Dermis blood vessel endothelial cell (primary cell): ENCODE measurements around the gene NEAT1. TPM values are rescaled to one million over a fixed set of nuclear protein-coding genes. Genes with fewer than 3 reads are reported as not detected.
A peak's percentile ranks its signal among the peaks of the same experiment; 100 is the strongest.

Source experiments
- DNase-seq: peaks from one replicate; pipeline ENCODE4 v3.0.0; 2010
- total RNA-seq: library from RNA; depleted of rRNA; stranded (reverse); fragments of >200 nt; gene quantifications from 2 replicates; pipeline ENCODE4 v1.2.3, GENCODE V29; 2014

The NEAT1 gene
- 50.4 and 189 TPM in 2 replicates for total RNA-seq

DNA sequence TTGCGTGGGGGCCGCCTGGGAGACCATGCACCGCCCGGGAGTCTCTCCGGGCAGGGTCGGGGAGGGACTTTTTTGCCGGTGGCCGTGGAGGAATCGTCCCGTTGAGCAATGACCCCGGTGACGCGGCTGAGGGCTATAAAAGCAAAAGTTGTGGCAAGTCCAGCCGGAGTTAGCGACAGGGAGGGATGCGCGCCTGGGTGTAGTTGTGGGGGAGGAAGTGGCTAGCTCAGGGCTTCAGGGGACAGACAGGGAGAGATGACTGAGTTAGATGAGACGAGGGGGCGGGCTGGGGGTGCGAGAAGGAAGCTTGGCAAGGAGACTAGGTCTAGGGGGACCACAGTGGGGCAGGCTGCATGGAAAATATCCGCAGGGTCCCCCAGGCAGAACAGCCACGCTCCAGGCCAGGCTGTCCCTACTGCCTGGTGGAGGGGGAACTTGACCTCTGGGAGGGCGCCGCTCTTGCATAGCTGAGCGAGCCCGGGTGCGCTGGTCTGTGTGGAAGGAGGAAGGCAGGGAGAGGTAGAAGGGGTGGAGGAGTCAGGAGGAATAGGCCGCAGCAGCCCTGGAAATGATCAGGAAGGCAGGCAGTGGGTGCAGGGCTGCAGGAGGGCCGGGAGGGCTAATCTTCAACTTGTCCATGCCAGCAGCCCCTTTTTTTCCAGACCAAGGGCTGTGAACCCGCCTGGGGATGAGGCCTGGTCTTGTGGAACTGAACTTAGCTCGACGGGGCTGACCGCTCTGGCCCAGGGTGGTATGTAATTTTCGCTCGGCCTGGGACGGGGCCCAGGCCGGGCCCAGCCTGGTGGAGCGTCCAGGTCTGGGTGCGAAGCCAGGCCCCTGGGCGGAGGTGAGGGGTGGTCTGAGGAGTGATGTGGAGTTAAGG, at the start of gene NEAT1:
Gene NEAT1, plus strand, starts transcription at position 166 of the 883 bp plus-strand sequence.
- peak; percentile 96 for DNase-seq

DNA sequence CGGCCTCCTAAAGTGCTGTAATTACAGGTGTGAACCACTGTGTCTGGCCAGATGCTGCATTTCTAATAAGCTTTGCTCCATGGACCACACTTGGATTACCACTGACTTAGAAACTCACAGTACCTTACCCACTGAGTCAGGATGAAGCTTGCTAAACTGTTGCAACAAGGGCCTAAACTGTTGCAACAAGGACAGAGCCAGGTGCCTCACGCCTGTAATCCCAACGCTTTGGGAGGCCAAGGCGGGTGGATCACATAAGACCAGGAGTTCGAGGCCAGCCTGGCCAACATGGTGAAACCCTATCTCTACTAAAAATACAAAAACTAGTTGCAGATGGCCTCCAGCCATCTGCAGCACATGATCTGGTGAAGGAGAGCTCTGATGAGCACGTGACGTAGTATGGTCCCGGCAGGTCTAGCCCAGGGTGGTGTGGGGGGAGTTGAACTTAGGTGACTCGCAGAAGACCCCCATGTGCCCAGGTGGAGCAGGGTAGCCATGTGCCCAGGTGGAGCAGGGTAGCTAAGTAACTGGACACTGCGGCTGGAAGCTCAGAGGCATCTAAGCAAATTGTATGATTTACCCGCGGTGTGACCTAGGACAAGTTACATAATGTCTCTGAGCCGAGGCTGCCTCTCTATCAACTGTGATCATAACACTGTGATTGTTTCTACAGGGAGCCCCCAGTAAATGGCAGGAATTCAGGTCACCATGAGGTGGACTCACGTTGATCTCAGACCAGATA, 48.6 kb upstream of the NEAT1 start:
- DNase-seq, result no peak

DNA sequence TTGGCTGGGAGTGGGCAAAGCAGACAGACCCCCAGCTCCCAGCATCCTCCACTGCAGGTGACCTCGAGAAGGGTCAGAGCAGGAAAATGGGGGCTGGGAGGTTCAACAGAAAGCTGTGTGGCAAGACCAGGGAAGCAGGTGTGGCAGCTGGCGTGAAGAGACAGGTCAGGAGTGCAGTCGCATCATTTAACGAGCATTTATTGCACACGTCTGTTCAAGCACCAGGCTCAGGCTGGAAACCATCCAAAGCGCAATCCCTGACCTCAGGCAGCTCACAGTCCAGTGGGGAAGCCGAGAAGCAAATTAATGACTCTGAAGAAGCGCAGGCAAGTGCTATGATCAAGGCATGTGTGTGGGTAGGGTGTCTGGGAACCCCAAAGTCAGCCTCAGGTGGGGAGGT, 47.6 kb upstream of the NEAT1 start:
- DNase-seq, result no peak

DNA sequence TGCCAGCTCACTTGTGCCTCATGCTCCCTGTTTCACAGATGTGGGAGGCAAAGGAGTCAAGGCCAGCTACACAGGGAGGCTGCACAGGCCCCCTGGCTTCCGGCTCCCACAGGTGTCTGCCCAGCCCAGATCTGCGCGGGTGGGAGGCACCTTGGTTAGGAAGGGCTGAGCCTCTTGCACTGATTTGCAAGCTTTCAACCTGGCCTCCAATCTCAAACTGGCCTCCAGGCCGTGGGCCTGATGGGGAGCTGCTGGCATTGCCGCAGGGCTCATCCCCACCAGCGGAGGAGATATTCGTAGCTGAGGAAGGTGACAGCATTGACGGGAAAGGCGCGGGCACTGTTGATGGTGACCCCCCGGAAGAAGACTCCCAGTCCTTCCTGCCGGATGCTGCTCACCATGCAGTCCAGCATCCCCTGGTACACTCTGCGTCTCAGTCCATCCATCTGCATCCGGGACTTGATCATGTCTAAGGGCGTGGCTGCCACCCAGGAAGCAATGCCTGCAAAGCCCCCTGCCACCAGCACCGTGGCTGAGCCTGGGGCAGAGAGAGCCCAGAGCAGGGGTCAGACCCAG, 46.4 kb upstream of the NEAT1 start:
- no peak for DNase-seq

DNA sequence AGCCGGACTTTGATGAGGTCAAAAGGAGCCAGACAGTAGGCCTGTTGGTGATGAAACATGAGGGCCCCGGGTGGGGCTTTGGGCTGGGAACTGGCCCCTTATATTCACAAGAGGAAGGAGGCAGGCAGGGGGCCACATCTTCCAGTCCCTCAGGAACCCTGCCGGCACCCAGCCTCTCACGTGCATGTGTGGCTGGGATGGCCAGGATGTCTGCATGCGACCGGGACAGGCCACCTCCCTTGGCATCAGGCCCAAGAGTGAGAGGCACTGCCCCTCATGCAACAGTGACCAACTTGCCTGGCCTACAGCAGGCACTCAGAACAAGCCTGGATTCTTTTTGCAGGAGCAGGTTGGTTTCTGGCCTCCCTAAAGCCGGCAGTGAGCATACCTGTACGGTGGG, 45.6 kb upstream of the NEAT1 start:
- DNase-seq, result no peak

DNA sequence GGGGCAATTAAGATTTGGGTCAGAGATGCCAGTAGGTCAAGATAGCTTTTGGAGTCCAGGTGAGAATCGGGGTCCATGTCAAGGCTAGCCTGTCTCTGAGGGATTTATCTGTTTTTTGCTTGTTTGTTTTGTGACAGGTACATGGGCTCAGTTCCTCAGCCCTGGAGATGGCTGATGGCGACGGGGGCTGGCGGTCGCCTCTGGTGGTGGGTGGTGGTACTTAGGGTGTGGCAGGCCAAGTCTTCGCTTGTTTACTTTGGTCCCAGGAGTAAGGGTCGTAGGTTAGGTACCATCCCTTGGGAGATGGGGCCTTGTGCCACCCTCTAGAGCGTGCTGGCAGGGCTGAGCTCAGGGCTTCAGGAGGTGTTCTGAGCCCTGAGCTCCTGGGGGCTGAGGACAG, 44.8 kb upstream of the NEAT1 start:
- no peak for DNase-seq

DNA sequence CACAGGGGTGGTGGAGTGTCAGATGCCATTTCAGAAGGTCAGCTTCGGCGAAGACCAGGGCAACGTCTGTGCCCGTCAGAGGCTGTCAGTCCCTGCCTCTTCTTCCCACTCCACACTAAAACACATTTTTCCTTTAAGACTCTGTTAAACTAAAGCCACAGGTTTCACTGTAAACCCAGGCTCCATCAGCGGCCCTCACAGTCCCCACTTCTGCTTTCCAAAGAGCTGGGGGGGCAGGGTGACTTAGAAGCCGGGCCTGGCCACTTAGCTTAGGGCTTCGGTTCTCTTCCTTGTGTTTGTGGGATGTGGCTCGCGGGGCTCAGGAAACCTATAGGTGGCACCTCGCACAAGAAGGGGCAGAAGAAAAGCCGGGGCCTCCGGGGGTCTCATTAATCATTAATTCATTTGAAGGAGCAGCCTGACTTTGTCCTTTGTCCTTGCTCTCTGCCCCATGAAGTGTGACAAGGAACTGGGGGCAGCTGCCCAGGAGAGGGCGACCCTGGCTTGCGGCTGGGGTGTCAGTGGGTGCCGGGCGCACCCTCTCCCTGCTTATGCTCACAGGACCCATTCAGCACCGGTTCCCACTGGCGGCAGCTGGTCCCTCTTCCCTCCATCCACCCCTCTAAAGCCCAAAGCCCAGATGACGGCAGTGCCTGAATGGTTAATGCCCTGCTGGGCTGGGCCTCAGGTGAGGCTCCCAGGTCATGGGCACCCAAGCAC, 44.2 kb upstream of the NEAT1 start:
- no peak for DNase-seq

DNA sequence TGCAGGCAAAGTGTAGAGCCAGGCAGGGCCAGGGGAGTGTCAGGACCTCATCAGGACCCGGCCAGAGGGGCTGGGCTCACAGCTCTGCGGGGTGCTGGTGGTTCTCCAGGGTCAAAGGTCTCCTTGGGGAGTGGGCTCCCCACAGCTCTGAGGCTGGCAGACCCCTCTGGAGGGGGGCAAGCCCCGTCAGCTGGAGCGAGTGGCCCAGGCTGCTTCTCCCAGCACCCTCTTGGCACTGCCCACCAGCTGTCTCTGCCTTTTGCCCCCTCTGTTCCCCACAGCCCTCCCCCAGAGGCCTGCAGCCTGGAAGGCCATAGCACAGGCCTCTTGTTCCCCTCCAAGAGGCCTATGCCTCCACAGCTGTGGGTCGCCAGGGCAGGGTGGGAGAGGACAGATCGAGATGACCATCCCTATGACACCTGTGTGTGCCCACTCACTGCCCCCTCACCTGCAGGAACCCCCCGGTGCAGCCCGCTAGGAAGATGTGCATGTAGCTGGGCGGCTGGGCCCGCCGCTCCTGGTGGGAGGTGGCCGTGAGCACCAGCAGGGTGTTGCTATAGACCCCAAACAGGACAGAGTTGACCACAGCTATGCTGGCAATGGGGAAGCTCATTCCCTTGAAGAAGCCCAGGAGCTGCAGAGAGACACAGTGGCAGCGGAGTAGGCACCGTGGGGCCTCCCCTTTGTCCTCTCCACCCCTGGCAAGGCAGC, 43.5 kb upstream of the NEAT1 start:
- no peak for DNase-seq

DNA sequence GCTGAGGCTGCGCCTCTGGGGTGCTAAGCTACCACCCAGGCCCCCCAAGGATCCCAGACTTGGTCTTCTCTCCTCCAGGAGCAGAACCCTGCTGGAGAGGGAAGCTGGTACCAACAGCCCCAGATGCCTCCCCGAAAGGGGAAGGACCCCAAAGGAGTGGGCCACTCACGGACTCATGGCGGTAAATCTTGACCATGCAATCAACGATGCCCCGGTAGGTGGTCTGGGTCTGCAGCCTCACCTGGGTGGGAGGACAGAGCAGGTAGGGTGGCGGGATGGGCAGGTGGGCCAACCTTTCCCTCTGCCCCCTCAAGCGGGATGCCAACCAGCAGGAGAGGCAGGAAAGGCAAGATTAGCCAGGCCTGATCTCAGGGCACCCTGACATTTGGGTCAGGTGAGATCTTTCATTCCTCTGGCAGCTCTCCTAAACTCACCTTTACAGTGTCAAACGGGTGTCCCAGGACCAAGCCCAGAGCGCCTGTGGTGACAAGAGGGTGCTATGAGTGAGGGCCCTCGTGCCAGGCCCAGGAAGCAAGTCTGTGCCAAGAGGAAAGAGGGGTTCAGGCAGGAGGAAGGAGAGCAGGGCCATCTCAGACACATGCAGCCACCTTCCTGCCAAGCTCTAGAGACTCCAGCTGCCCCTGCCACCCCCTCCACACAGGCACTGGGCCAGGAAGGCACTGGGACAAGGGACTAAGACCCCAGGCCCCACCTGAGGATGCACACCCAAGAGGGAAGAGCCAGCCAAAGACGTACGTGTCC, 42.7 kb upstream of the NEAT1 start:
- no peak for DNase-seq

DNA sequence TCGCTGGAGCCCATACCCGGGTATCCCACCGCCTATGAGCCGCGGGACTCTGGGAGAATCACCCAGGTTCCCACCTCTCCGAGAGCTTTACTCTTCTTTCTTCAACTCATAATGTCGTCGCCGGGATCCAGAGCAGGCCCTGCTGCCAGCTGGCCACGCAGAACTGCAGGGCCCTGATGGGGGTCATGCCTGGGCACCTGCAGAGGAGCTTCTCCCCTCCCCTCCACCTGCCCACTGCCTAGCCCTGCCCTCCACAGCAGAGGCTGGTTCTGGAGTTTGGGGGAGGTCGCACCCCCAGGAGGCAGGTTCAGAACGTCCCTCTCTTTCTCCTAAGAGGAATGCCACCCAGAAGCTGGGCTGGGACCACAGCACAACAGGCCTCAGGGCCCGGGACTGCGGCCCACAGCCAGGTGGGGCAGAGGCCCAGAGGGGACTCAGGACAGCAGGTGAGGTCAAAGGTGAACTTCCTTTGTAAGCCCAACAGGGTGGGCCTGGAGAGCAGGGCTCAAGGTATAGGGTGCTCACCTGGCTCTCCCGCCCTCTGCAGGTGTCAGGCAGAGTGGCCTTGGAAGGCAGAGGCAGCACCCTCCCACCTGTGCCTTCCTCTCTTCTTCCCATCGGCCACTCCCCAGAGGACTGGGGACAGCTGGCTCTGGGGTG, 42.0 kb upstream of the NEAT1 start:
- no peak for DNase-seq

DNA sequence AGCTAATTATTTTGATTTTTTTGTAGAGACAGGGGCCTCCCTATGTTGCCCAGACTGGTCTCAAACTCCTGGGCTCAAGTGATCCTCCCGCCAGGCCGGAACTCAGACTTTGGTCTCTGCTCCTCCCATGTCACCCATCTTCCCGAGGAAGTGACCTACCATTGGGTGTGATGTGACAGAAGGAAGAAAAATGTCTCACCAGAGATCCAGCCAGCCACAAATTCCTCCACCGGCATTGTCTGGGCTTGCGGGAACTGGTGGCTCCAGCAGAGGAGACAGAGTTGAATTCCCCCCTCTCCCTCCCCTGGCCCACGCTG, 40.9 kb upstream of the NEAT1 start:
- DNase-seq, result no peak

DNA sequence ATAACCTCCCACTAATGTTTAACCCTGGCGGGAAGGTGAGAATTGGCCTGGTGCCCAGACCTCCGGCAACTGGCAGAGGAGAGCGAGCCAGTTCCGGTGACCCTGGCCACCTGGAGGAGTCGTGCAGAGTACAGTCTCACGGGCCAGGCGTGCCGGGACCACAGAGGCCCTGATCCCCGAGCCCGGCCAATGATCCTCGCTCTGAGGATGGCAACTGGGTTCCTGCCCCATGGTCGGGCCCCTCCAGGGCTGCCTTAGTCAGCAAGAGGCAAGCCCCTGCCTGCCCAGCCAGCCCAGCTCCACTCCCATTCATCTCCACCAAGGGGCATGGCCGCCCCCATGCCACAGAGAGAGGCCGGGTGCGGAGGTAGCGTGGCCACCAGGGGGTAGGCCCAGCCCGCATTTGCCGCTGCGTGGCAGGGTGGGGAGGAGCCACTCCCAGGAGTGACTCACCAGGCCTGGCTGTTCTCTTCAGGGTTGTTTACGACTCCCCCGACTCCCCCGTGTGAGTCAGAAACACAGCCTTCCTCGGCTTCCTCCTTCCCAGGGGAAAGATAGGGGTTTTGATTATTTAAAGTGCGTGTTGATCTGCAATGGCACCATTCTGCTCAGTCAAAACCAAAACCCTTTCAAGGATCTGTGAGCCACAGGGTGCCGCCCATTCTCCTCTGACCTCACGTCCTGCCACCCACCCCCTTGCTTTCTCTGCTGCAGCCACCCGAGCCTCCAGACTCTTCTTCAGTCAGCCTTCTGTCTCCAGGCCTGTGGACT, 40.4 kb upstream of the NEAT1 start, which contains the start of gene SLC25A45:
Gene SLC25A45, minus strand, starts transcription at position 614 of the 771 bp plus-strand sequence. CDS start 695 bp downstream, outside the sequence.
- peak; percentile 99 for DNase-seq

DNA sequence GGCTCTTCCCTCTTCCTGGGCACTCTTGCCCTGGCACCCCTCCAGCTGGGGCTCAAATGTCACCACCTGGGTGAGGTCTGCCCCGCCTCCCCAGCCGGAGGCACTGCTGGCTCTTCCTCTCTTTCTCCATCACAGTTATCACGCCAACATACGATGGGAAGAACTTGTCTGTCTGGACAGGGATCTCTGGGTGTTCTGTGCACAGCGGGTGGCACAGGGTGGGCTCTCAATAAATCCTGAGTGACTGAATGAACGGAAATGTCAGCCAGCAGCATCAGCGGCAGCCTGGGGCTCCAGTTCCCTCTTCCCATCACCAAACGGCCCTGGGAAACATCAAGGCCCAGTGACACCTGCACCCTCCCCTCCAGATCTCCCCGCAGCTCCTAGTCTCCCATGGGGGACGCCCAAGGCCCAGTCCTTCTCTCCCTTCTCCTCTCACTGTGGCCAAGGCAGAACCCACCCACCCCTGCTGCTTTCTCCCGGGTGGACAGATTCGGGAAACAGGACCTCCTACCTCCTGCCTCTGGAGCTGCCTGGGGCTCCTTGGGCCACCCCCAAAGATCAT, 39.7 kb upstream of the NEAT1 start:
- DNase-seq, result no peak

DNA sequence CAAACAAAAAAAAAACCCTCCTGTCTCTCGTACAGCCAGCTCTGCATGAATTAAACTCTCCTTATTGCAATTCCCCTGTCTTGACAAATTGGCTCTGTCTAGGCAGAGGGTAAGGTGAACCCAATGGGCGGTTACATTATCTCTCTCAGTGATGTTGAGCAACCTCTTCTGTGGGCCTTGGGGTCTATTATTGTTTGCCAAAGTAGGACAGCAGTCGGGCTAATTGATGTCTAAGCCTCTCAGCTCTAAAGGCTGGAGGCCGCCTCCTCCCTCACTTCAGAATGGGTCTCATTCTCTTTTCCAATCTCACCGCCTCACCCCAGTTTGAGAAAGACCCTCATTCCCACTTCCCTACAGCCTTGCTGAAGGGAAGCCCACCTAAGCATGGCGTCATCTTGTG, 38.8 kb upstream of the NEAT1 start:
- DNase-seq, result no peak

DNA sequence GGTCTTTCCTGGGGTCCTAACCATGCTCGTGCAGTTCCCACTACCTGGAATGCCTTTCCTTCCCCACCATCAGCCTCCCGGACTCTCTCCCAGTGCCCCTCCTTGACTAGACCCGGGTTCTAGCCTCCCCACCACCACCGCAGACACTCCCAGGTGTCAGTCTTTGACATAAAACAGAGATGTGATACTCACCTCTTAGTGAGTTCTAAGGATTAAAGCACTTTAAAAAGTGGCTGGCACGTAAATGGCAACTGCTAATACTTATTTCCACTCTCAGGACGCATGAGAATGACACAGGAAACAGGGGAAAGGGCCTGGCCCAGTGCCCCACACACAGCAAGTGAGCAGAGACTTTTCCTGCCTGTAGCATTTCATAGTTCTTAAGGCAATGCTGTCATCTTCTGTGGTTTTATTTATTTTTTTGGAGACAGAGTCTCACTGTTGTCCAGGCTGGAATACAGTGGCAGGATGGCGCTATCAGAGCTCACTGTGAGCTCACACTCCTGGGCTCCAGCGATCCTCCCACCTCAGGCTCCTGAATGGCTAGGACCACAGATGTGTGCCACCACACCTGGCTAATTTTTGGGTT, 38.2 kb upstream of the NEAT1 start:
- peak; percentile 66 for DNase-seq

DNA sequence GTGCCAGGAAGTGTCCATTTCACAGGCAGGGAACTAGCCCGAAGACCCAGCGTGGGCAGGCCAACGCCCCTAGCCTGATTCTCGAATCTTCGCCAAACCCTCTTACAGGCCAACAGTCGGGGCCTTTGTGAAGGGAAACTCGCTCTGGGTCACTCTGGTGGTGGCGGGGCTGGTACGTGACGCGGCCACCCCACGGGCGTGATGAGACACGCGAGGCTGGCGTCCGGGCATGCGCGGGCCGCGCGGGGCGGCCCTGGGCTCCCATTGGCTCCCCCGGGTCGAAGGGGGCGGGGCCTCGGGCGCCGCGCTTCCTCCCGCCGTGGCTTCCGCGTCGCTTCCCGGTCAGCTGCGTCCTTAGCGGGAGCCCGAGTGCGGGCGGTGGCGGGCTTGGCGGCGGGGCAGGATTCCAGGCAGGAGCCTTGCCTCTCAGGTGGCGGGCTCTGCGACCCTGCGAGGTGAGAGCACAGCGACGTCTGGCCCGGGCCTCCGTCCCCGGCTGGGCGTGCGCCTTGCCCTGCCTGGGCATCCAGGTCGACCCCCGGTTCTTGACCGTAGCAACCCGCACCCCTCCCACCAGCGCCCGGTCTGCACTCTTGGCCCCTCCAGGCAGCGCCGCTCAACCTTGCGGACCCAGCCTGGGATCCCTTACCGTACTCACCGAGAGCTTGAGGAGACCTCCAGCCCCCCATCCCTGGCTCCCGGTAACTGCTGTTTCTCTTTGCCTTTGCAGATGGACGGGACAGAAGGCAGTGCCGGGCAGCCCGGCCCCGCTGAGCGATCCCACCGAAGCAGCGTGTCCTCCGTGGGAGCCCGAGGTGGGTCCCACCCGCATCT, 36.1 kb upstream of the NEAT1 start, which contains the start of gene FRMD8:
Gene FRMD8, plus strand, starts transcription at position 331 of the 834 bp plus-strand sequence. Its CDS starts 400 bp downstream, at position 731.
- peak; percentile 89 for DNase-seq

DNA sequence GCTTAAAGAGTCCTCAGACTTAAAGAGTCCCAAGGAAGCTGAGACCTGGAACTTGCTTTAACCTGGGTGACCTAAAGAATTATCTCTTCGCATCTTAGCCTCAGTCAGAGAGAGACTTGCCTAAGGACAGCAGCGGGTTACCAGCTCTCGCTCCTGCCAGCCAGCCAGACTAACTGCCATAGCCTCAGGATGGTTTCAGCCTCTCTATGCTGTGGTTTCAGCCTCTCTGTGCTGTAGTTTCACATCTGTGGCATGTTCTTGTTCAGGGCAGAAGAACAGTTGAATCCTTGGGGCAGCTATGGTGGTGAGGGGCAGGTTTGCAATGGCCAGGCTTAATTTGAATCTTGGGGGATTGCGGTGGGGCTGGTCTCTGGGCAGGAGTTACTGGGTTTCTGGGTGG, 33.9 kb upstream of the NEAT1 start:
- DNase-seq, result no peak

DNA sequence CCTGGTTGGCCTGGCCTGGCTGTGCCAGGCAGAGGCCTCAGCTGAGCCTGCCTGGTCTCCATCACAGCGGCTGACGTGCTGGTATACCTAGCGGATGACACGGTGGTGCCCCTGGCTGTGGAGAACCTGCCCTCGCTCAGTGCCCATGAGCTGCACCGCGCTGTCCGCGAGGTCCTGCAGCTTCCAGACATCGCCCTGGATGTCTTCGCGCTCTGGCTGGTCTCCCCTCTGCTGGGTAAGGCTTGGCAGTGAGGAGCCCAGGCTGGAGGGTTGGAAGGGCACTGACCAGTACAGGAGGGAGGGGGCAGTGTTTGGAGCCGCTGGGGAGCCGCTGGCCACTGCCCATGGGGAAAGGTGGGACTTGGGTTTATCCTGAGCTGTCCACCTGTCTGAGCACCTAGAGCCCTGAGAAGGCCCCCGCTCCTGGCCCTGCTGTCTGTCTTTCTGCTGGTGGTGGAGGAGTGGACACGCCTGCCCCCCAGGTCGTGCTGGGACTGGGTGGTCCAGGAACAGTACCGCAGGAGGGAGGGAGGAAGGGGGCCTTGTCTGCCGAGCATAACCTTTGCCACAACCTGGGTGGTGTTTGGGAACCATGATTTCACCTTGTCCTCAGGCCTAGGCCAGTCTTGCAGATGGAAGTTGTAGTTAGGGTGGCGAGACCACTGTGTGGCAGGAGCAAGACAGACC, 33.2 kb upstream of the NEAT1 start:
- peak; percentile 36 for DNase-seq
